ENCODE measurements around the gene LCLAT1. TPM values are rescaled to one million over a fixed set of nuclear protein-coding genes. Genes with fewer than 3 reads are reported as not detected.

The LCLAT1 gene
- total RNA-seq, 2 experiments from 2014 or later, result 8.3 to 10.2 TPM

DNA sequence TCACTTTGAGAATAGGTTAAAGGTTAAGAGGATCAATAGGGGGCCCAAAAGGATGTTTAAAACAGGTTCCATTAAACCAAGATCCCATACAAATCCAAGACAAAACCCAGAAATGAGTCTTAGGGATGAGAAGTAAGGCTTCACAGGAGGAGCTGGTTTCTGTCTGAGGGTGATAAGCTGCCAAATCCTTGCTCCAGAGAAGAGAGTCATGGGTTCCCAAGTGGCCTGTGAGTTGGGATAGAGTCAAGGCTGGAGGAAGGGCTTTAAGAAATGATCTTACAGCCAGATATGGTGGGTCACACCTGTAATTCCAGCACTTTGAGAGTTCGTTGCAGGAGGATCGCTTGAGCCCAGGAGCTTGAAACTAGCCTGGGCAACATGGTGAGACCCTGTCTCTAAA, 40.2 kb upstream of the LCLAT1 start:
- H3K4me3 ChIP-seq (ENCODE audit: low read length), result no peak overlapping the region
- Mint-ChIP-seq H3K27me3 (no peaks in the 10 kb centered on the region), H3K4me3 (no peak overlapping the region), H3K36me3 (ENCODE audit: low read depth) (no peaks in the 10 kb centered on the region), H3K9me3 (no peaks in the 10 kb centered on the region), H3K4me1 (ENCODE audit: low read depth) (peaks cover 52% of the 10 kb centered on the region), H3K27ac (no peak overlapping the region)
- CTCF ChIA-PET, result interaction anchor here (1.3 kb wide), 1 partner anchor 14 kb away, joined by 3 read pairs; no protein-coding TSS in a partner anchor
- TF ChIP-seq, protein P1, sequence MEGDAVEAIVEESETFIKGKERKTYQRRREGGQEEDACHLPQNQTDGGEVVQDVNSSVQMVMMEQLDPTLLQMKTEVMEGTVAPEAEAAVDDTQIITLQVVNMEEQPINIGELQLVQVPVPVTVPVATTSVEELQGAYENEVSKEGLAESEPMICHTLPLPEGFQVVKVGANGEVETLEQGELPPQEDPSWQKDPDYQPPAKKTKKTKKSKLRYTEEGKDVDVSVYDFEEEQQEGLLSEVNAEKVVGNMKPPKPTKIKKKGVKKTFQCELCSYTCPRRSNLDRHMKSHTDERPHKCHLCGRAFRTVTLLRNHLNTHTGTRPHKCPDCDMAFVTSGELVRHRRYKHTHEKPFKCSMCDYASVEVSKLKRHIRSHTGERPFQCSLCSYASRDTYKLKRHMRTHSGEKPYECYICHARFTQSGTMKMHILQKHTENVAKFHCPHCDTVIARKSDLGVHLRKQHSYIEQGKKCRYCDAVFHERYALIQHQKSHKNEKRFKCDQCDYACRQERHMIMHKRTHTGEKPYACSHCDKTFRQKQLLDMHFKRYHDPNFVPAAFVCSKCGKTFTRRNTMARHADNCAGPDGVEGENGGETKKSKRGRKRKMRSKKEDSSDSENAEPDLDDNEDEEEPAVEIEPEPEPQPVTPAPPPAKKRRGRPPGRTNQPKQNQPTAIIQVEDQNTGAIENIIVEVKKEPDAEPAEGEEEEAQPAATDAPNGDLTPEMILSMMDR (IDR thresholded peaks at IDR 0.05), result no peak
- intact Hi-C loops (cut with DNase I, micrococcal nuclease), result loop anchor here in 1 of 2 experiments (10.0 kb wide), 1 partner anchor 48 kb away; no protein-coding TSS in a partner anchor
- H3K27ac ChIP-seq (ENCODE audit: low read depth in 1 of 2, low read length in 2 of 2), result no peak overlapping the region
- no peaks in the 10 kb centered on the region for H3K27me3 ChIP-seq (ENCODE audit: control insufficient read depth in 1 of 2, insufficient read depth in 2 of 2, low read length in 2 of 2)
- ATAC-seq (ENCODE audit: poor library complexity) (no peak), DNase-seq (no peak)
- no peaks in the 10 kb centered on the region for H3K9me3 ChIP-seq (ENCODE audit: control insufficient read depth in 1 of 2, insufficient read depth in 1 of 2, low read length in 2 of 2)
- H3K4me1 ChIP-seq (ENCODE audit: insufficient read depth, low read length), result peaks cover 11% of the 10 kb centered on the region
- POLR2A ChIA-PET, result interaction anchor here (1.5 kb wide), 1 partner anchor 9 kb away, joined by 3 read pairs; no protein-coding TSS in a partner anchor
- H3K36me3 ChIP-seq (ENCODE audit: insufficient read depth, low read length), result no peaks in the 10 kb centered on the region

DNA sequence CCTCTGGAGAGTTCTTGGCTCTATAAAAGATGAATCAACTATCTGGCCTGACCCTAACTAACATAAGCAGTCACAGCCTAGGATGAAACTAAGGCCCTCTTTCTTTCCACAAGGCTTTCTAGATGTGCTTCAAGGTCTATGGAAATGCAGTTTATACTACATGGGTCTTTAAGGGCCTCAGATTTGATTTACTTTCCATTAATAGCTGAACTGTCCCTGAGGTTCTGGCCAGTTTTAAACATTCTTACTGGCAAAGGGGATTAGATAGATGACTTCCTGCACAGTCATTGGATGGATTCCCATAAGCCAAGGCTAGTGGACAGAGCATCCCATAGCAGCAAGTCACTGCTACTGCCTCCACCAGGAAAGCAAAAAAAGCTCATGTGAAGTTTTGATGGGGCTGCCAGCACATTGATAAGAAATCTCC, 38.1 kb upstream of the LCLAT1 start:
- ATAC-seq (ENCODE audit: poor library complexity) (no peak), DNase-seq (no peak)
- H3K9me3 ChIP-seq (ENCODE audit: control insufficient read depth in 1 of 2, insufficient read depth in 1 of 2, low read length in 2 of 2), result no peaks in the 10 kb centered on the region
- no peaks in the 10 kb centered on the region for H3K9me3 Mint-ChIP-seq
- no peak overlapping the region for H3K27ac ChIP-seq (ENCODE audit: low read depth in 1 of 2, low read length in 2 of 2)
- H3K36me3 ChIP-seq (ENCODE audit: insufficient read depth, low read length), result no peaks in the 10 kb centered on the region
- H3K27me3 Mint-ChIP-seq, result no peaks in the 10 kb centered on the region
- intact Hi-C loops (cut with DNase I, micrococcal nuclease), result loop anchor here in 1 of 2 experiments (10.0 kb wide), 1 partner anchor 46 kb away; no protein-coding TSS in a partner anchor
- H3K4me3 ChIP-seq (ENCODE audit: low read length), result no peak overlapping the region
- peaks cover 48% of the 10 kb centered on the region for H3K4me1 Mint-ChIP-seq (ENCODE audit: low read depth)
- H3K27me3 ChIP-seq (ENCODE audit: control insufficient read depth in 1 of 2, insufficient read depth in 2 of 2, low read length in 2 of 2), result no peaks in the 10 kb centered on the region
- CTCF ChIA-PET, result no interaction called here
- no peaks in the 10 kb centered on the region for H3K36me3 Mint-ChIP-seq (ENCODE audit: low read depth)
- no peak overlapping the region for H3K27ac Mint-ChIP-seq
- no peak overlapping the region for H3K4me3 Mint-ChIP-seq
- H3K4me1 ChIP-seq (ENCODE audit: insufficient read depth, low read length), result peaks cover 11% of the 10 kb centered on the region
- TF ChIP-seq, protein P1 (IDR thresholded peaks at IDR 0.05), result no peak
- POLR2A ChIA-PET, result interaction anchor here (1.1 kb wide), 1 partner anchor 13 kb away, joined by 4 read pairs; no protein-coding TSS in a partner anchor

DNA sequence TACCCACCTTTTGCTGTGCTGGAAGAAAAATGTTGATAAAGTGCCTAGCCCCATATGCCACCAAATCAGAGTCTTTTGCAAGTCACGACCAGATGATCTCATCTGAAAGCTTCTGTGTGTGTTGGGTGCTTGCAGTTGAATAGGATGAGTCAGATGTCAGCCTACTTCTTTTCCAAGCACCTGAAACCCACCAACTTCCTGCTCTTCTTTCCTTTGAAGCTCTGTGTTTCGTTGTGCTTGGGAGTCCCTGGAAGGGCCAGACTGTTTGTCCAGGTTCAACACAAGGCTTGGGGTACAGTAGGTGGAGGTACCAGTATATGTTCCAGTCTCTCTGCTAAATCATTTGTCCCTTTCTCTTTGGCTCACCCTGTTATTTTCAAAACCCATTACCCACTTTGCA, 36.8 kb upstream of the LCLAT1 start:
- TF ChIP-seq, protein P1 (IDR thresholded peaks at IDR 0.05), result no peak
- DNase-seq (peak in 2 of 14 experiments; percentile 6 to 37), ATAC-seq (ENCODE audit: poor library complexity) (peak; percentile 43)
- H3K27me3 ChIP-seq (ENCODE audit: control insufficient read depth in 1 of 2, insufficient read depth in 2 of 2, low read length in 2 of 2), result no peaks in the 10 kb centered on the region
- Mint-ChIP-seq H3K27ac (no peak overlapping the region), H3K27me3 (no peaks in the 10 kb centered on the region), H3K9me3 (no peaks in the 10 kb centered on the region), H3K36me3 (ENCODE audit: low read depth) (no peaks in the 10 kb centered on the region), H3K4me1 (ENCODE audit: low read depth) (peaks cover 37% of the 10 kb centered on the region), H3K4me3 (no peak overlapping the region)
- no peaks in the 10 kb centered on the region for H3K9me3 ChIP-seq (ENCODE audit: control insufficient read depth in 1 of 2, insufficient read depth in 1 of 2, low read length in 2 of 2)
- POLR2A ChIA-PET, result no interaction called here
- no peak overlapping the region for H3K27ac ChIP-seq (ENCODE audit: low read depth in 1 of 2, low read length in 2 of 2)
- H3K36me3 ChIP-seq (ENCODE audit: insufficient read depth, low read length), result no peaks in the 10 kb centered on the region
- CTCF ChIA-PET, result no interaction called here
- intact Hi-C loops (cut with DNase I, micrococcal nuclease), result no loop called here
- H3K4me3 ChIP-seq (ENCODE audit: low read length), result no peak overlapping the region
- peaks cover 7% of the 10 kb centered on the region for H3K4me1 ChIP-seq (ENCODE audit: insufficient read depth, low read length)

Data from CD4-positive, alpha-beta T cell (primary cell).